K562 (cell line): ENCODE measurements around the gene NELFA. TPM values are rescaled to one million over a fixed set of nuclear protein-coding genes. Genes with fewer than 3 reads are reported as not detected.
A peak's percentile ranks its signal among the peaks of the same experiment; 100 is the strongest.

Experiments used
- GABPA ChIP-seq: fragments of 200-800 bp; sonication (Bioruptor generic); conservative IDR thresholded peaks from 2 replicates; pipeline ENCODE4 v1.6.1; 2016; ENCODE audit warnings: low read depth, missing genetic modification characterization, missing compliant biosample characterization
- GMEB1 ChIP-seq: fragments of 250-450 bp; sonication (Bioruptor Pico); IDR thresholded peaks from 2 replicates; pipeline ENCODE4 v1.4.0; 2020; ENCODE audit warnings: mild to moderate bottlenecking
- GTF2E2 ChIP-seq: fragments of 200-800 bp; sonication (Bioruptor generic); IDR thresholded peaks from 2 replicates; pipeline ENCODE4 v1.6.1; 2016; ENCODE audit warnings: missing genetic modification characterization, missing compliant biosample characterization
- MED1 ChIP-seq: sonication (generic); formaldehyde crosslinking; IDR thresholded peaks from 2 replicates; pipeline ENCODE4 v1.8.1; 2023; ENCODE audit warnings: missing genetic modification reagents, borderline replicate concordance
- MGA ChIP-seq: fragments of 450-650 bp; IDR thresholded peaks from 2 replicates; pipeline ENCODE4 v1.6.1; 2016; ENCODE audit warnings: mild to moderate bottlenecking, moderate library complexity
- RERE ChIP-seq: sonication (generic); formaldehyde crosslinking; IDR thresholded peaks from 2 replicates; pipeline ENCODE4 v1.8.0; 2023; ENCODE audit warnings: missing genetic modification reagents, mild to moderate bottlenecking, borderline replicate concordance
- ZNF121 ChIP-seq: sonication (generic); formaldehyde crosslinking; conservative IDR thresholded peaks from 2 replicates; pipeline ENCODE4 v1.8.0; 2022; ENCODE audit warnings: missing genetic modification reagents
- ZNF324 ChIP-seq: fragments of 250-450 bp; sonication (Bioruptor Pico); IDR thresholded peaks from 2 replicates; pipeline ENCODE4 v1.4.0; 2020; ENCODE audit warnings: mild to moderate bottlenecking
- polyA plus RNA-seq, 8 experiments: library from polyadenylated mRNA; depleted of rRNA in 4 of 8; stranded (reverse) in 5 of 8; unstranded in 3 of 8; fragments of >200 nt; fragmentation: Nextera tagmentation in 2 of 8; fragmentation: Illumina TruSeq in 1 of 8; extraction: Ambion mirVana in 2 of 8; extraction: Trizol in 1 of 8; gene quantifications; 2 replicates each; pipeline versions ENCODE4 v1.2.1 to v1.2.3, GENCODE V29; 2011 to 2014; ENCODE audit warnings: inconsistent platforms in 1 of 8, missing spikeins in 1 of 8
- total RNA-seq, 7 experiments: library from RNA; depleted of rRNA in 6 of 7; stranded (reverse); fragments of >200 nt in 6 of 7; fragmentation: Illumina TruSeq in 2 of 7; extraction: Trizol in 2 of 7; gene quantifications; 2 replicates each; pipeline versions ENCODE4 v1.2.1 to v1.2.3, GENCODE V29; 2011 to 2021; ENCODE audit warnings: low replicate concordance in 1 of 7

The NELFA gene
- total and polyA plus RNA-seq, 9 of the 15 experiments (the other 6 are each of a cell fraction or from before 2014, with no cell fraction given): 0.76 to 59.6 (median 14.8) TPM

GRCh38 chr4:2008921-2009650 is at the start of gene NELFA (continued):
- TF ChIP-seq MGA: peak; percentile 93
- peak; percentile 22; the same call in 1 of the 2 replicates for TF ChIP-seq RERE
- TF ChIP-seq ZNF121 (CRISPR knock-in tag): no peak
- TF ChIP-seq MED1 (CRISPR knock-in tag): no peak
- TF ChIP-seq GMEB1 (CRISPR knock-in tag): peak; percentile 69
- TF ChIP-seq GTF2E2 (tag): peak; percentile 83; the same call in 1 of the 2 replicates
- no peak for TF ChIP-seq ZNF324 (CRISPR knock-in tag)
- peak; percentile 71 for TF ChIP-seq GABPA (tag)
